GM12872 (cell line): ENCODE data around the gene CLBA1.

Experiments
- CTCF ChIP-seq: IDR thresholded peaks from 3 replicates; pipeline ENCODE4 v1.5.1; 2011; ENCODE audit warnings: low read depth, mild to moderate bottlenecking, low read length, moderate library complexity; ENCODE audit not compliant: insufficient read depth

CLBA1 gene

GRCh38 chr14:105034315-105035039, 48.9 kb downstream of the CLBA1 start:
- no peak for TF ChIP-seq CTCF

- no peak for TF ChIP-seq CTCF
These were observed 54.0 kb downstream of the CLBA1 start for GRCh38 chr14:105039458-105040205.

GRCh38 chr14:105041841-105042765, 56.5 kb downstream of the CLBA1 start:
- TF ChIP-seq CTCF = no peak

- no peak for TF ChIP-seq CTCF
These were observed 57.2 kb downstream of the CLBA1 start for GRCh38 chr14:105042813-105043212.

- TF ChIP-seq CTCF = no peak
These were observed 58.1 kb downstream of the CLBA1 start for GRCh38 chr14:105043641-105044040.
